ENCODE results near the gene ST6GAL1. TPM values are rescaled to one million over a fixed set of nuclear protein-coding genes. Genes with fewer than 3 reads are reported as not detected.
"Not testable (repeated sequence)": the region's sequence is repeated elsewhere in the genome, so short reads cannot be mapped to it uniquely, and the experiment has no call there.

Gene ST6GAL1
- total and polyA plus RNA-seq, 7 donors, result 5.4 to 60.5 (median 10.0) TPM

- H3K27ac ChIP-seq, result no peak overlapping the region
- no peaks in the 10 kb centered on the region for H3K4me1 ChIP-seq
- WGBS, 2 donors, result 78 to 93% methylated on average over 6 of the region's 6 CpGs
- TF ChIP-seq POLR2AphosphoS5 (IDR thresholded peaks at IDR 0.05), result no peak
- TF ChIP-seq EP300 (IDR thresholded peaks at IDR 0.05), result no peak
- TF ChIP-seq CTCF (IDR thresholded peaks at IDR 0.05), result no peak
- TF ChIP-seq POLR2A (IDR thresholded peaks at IDR 0.05), result no peak
- no peaks in the 10 kb centered on the region for H3K36me3 ChIP-seq
- peaks cover 0 to 2% (median 0%) of the 10 kb centered on the region in 4 donors for H3K9me3 ChIP-seq
- no peaks in the 10 kb centered on the region for H3K27me3 ChIP-seq
- intact Hi-C loops (cut with DNase I), result no loop called here
- DNase-seq, result no peak
- no peak overlapping the region for H3K4me3 ChIP-seq
These were observed 91.5 kb downstream of the ST6GAL1 start for GRCh38 chr3:187021748-187022402.

GRCh38 chr3:187022403-187023029 is 92.2 kb downstream of the ST6GAL1 start:
- Histone ChIP-seq H3K27ac (no peak overlapping the region), H3K36me3 (no peaks in the 10 kb centered on the region), H3K4me3 (no peak overlapping the region), H3K27me3 (no peaks in the 10 kb centered on the region), H3K9me3 (peaks cover 0 to 2% (median 0%) of the 10 kb centered on the region in 4 donors), H3K4me1 (no peaks in the 10 kb centered on the region)
- intact Hi-C loops (cut with DNase I), result no loop called here
- WGBS, 2 donors, result 88 to 93% methylated on average over 3 of the region's 3 CpGs
- no peak for TF ChIP-seq POLR2A (IDR thresholded peaks at IDR 0.05)
- no peak for TF ChIP-seq POLR2AphosphoS5 (IDR thresholded peaks at IDR 0.05)
- no peak for TF ChIP-seq CTCF (IDR thresholded peaks at IDR 0.05)
- TF ChIP-seq EP300 (IDR thresholded peaks at IDR 0.05), result no peak
- no peak for DNase-seq

GRCh38 chr3:187023340-187023739 is 93.0 kb downstream of the ST6GAL1 start:
- H3K4me1 ChIP-seq; H3K9me3 ChIP-seq; H3K27ac ChIP-seq; H3K36me3 ChIP-seq; H3K27me3 ChIP-seq; H3K4me3 ChIP-seq; intact Hi-C loops (cut with DNase I); DNase-seq: not testable (repeated sequence)
- WGBS, 2 donors, result 46 to 98% methylated on average over 2 of the region's 2 CpGs

- Histone ChIP-seq H3K4me1 (no peaks in the 10 kb centered on the region), H3K9me3 (peaks cover 0 to 2% (median 0%) of the 10 kb centered on the region in 4 donors), H3K36me3 (no peaks in the 10 kb centered on the region), H3K27ac (no peak overlapping the region), H3K4me3 (no peak overlapping the region), H3K27me3 (no peaks in the 10 kb centered on the region)
- intact Hi-C loops (cut with DNase I), result no loop called here
- 64 to 83% methylated on average over 10 of the region's 10 CpGs for WGBS, 2 donors
- TF ChIP-seq CTCF (IDR thresholded peaks at IDR 0.05) (no peak), EP300 (IDR thresholded peaks at IDR 0.05) (no peak), POLR2A (IDR thresholded peaks at IDR 0.05) (no peak)
- no peak for DNase-seq
These were observed 94.4 kb downstream of the ST6GAL1 start for GRCh38 chr3:187024536-187025226.

GRCh38 chr3:187025254-187025655 is 94.9 kb downstream of the ST6GAL1 start:
- Histone ChIP-seq H3K4me3 (no peak overlapping the region), H3K27me3 (no peaks in the 10 kb centered on the region), H3K27ac (no peak overlapping the region), H3K36me3 (no peaks in the 10 kb centered on the region), H3K4me1 (no peaks in the 10 kb centered on the region), H3K9me3 (peaks cover 0 to 2% (median 0%) of the 10 kb centered on the region in 4 donors)
- DNase-seq, result no peak
- WGBS, 2 donors, result 49 to 72% methylated on average over 6 of the region's 6 CpGs
- intact Hi-C loops (cut with DNase I), result no loop called here
- TF ChIP-seq POLR2A (IDR thresholded peaks at IDR 0.05) (no peak), CTCF (IDR thresholded peaks at IDR 0.05) (no peak), EP300 (IDR thresholded peaks at IDR 0.05) (no peak), POLR2AphosphoS5 (IDR thresholded peaks at IDR 0.05) (no peak)
